Measurements from ENCODE around the gene HDAC9. TPM values are rescaled to one million over a fixed set of nuclear protein-coding genes. Genes with fewer than 3 reads are reported as not detected.

Gene HDAC9
- total RNA-seq, 1 donor from 2014 or later = 3.6 TPM

DNA sequence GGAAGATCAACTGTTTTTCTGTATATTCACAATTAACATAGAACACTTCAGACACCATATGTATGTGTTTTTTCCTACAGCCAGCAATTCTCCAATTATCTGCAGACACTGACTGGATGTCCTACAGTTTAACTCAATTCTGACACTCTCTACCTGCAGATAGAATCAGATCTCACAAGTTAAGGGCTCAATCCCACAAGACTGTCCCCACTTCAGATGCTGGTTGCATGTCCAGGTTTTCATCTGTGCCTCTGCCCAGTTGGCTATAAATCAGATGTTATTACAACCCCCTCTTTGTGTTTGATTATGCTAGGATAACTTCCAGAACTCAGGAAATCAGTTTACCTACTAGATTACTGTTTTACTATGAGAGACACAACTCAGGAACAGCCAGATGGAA lies 326.0 kb downstream of the HDAC9 start:
- H3K27me3 Mint-ChIP-seq = no peaks in the 10 kb centered on the region
- TF ChIP-seq, protein P1, sequence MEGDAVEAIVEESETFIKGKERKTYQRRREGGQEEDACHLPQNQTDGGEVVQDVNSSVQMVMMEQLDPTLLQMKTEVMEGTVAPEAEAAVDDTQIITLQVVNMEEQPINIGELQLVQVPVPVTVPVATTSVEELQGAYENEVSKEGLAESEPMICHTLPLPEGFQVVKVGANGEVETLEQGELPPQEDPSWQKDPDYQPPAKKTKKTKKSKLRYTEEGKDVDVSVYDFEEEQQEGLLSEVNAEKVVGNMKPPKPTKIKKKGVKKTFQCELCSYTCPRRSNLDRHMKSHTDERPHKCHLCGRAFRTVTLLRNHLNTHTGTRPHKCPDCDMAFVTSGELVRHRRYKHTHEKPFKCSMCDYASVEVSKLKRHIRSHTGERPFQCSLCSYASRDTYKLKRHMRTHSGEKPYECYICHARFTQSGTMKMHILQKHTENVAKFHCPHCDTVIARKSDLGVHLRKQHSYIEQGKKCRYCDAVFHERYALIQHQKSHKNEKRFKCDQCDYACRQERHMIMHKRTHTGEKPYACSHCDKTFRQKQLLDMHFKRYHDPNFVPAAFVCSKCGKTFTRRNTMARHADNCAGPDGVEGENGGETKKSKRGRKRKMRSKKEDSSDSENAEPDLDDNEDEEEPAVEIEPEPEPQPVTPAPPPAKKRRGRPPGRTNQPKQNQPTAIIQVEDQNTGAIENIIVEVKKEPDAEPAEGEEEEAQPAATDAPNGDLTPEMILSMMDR (IDR thresholded peaks at IDR 0.05; ENCODE audit: unreplicated experiment) = no peak
- DNase-seq (ENCODE audit: low spot score, unreplicated experiment) = no peak
- no peaks in the 10 kb centered on the region for H3K9me3 Mint-ChIP-seq (ENCODE audit: low read depth)
- H3K4me1 Mint-ChIP-seq (ENCODE audit: low read depth) = no peaks in the 10 kb centered on the region
- no peaks in the 10 kb centered on the region for H3K36me3 Mint-ChIP-seq (ENCODE audit: insufficient read depth)
- no peak overlapping the region for H3K27ac Mint-ChIP-seq
- H3K4me3 Mint-ChIP-seq (ENCODE audit: low read depth) = no peak overlapping the region

- DNase-seq (ENCODE audit: low spot score, unreplicated experiment) = no peak
- H3K36me3 Mint-ChIP-seq (ENCODE audit: insufficient read depth) = no peaks in the 10 kb centered on the region
- no peak overlapping the region for H3K27ac Mint-ChIP-seq
- TF ChIP-seq, protein P1 (IDR thresholded peaks at IDR 0.05; ENCODE audit: unreplicated experiment) = no peak
- H3K9me3 Mint-ChIP-seq (ENCODE audit: low read depth) = no peaks in the 10 kb centered on the region
- H3K4me1 Mint-ChIP-seq (ENCODE audit: low read depth) = no peaks in the 10 kb centered on the region
- H3K4me3 Mint-ChIP-seq (ENCODE audit: low read depth) = no peak overlapping the region
- H3K27me3 Mint-ChIP-seq = no peaks in the 10 kb centered on the region
Observed at GRCh38 chr7:18824157-18824556, 328.6 kb downstream of the HDAC9 start.

- Mint-ChIP-seq H3K9me3 (ENCODE audit: low read depth) (no peaks in the 10 kb centered on the region), H3K4me3 (ENCODE audit: low read depth) (no peak overlapping the region), H3K27me3 (no peaks in the 10 kb centered on the region), H3K36me3 (ENCODE audit: insufficient read depth) (no peaks in the 10 kb centered on the region), H3K27ac (no peak overlapping the region), H3K4me1 (ENCODE audit: low read depth) (no peaks in the 10 kb centered on the region)
- TF ChIP-seq, protein P1 (IDR thresholded peaks at IDR 0.05; ENCODE audit: unreplicated experiment) = no peak
- DNase-seq (ENCODE audit: low spot score, unreplicated experiment) = no peak
Observed at GRCh38 chr7:18828260-18828993, 332.9 kb downstream of the HDAC9 start.

- H3K4me3 Mint-ChIP-seq (ENCODE audit: low read depth) = no peak overlapping the region
- H3K36me3 Mint-ChIP-seq (ENCODE audit: insufficient read depth) = no peaks in the 10 kb centered on the region
- TF ChIP-seq, protein P1 (IDR thresholded peaks at IDR 0.05; ENCODE audit: unreplicated experiment) = no peak
- no peaks in the 10 kb centered on the region for H3K9me3 Mint-ChIP-seq (ENCODE audit: low read depth)
- H3K27ac Mint-ChIP-seq = no peak overlapping the region
- no peak for DNase-seq (ENCODE audit: low spot score, unreplicated experiment)
- no peaks in the 10 kb centered on the region for H3K4me1 Mint-ChIP-seq (ENCODE audit: low read depth)
- no peaks in the 10 kb centered on the region for H3K27me3 Mint-ChIP-seq
Observed at GRCh38 chr7:18828994-18829857, 333.7 kb downstream of the HDAC9 start.

GRCh38 chr7:18829858-18830285 lies 334.3 kb downstream of the HDAC9 start:
- no peak for DNase-seq (ENCODE audit: low spot score, unreplicated experiment)
- Mint-ChIP-seq H3K4me1 (ENCODE audit: low read depth) (no peaks in the 10 kb centered on the region), H3K36me3 (ENCODE audit: insufficient read depth) (no peaks in the 10 kb centered on the region), H3K27ac (no peak overlapping the region), H3K4me3 (ENCODE audit: low read depth) (no peak overlapping the region), H3K9me3 (ENCODE audit: low read depth) (no peaks in the 10 kb centered on the region), H3K27me3 (no peaks in the 10 kb centered on the region)
- TF ChIP-seq, protein P1 (IDR thresholded peaks at IDR 0.05; ENCODE audit: unreplicated experiment) = no peak

Data from progenitor cell of endocrine pancreas (in vitro differentiated cells).